Mammary epithelial cell (primary cell): Measurements from ENCODE around the gene CIC.

Source experiments
- CTCF ChIP-seq, 2 donors: IDR thresholded peaks in 1 of 2; conservative IDR thresholded peaks in 1 of 2; 2 replicates each; pipeline ENCODE4 v1.5.1; 2011 to 2012; ENCODE audit warnings: inconsistent platforms in 2 of 2, low read length in 2 of 2, mild to moderate bottlenecking in 2 of 2, control low read depth in 1 of 2, low read depth in 1 of 2; ENCODE audit not compliant: insufficient read depth in 1 of 2; ENCODE audit errors: extremely low read depth in 1 of 2
- EZH2 ChIP-seq: IDR thresholded peaks from 2 replicates; pipeline ENCODE4 v1.6.1; 2012; ENCODE audit warnings: low read length, inconsistent platforms, borderline replicate concordance

DNA sequence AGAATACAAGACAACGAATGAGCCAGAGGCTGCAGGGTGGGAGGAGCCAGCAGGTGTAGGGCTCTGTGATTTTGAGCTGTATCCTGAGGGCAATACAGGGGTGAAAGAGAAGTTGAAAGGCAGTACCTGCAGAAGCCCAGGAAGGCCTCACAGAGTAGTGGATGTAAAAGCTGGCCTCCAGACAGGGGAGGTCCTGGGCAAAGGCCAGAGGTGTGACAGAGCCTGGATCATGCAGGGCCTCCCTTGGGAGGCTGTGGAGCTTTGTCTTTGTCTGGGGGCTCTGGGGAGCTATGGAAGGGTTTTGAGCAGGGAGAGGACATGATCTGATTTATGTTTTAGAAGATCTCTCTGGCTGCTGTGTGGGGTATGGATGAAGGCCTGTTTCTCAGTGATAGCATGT is 59.1 kb downstream of the CIC start:
- TF ChIP-seq CTCF (conservative IDR thresholded peaks at IDR 0.05 in 1 of 2, IDR thresholded peaks at IDR 0.05 in 1 of 2; ENCODE audit: extremely low read depth in 1 of 2, insufficient read depth in 1 of 2, low read depth in 1 of 2, low read length in 2 of 2) (no peak), EZH2 (no peak)
